Measurements from ENCODE around the gene FFAR4. TPM values are rescaled to one million over a fixed set of nuclear protein-coding genes. Genes with fewer than 3 reads are reported as not detected.

FFAR4 gene
- total and polyA plus RNA-seq, 2 donors (not counting 3 experiments of a cell fraction or from before 2014, with no cell fraction given), result not detected

DNA sequence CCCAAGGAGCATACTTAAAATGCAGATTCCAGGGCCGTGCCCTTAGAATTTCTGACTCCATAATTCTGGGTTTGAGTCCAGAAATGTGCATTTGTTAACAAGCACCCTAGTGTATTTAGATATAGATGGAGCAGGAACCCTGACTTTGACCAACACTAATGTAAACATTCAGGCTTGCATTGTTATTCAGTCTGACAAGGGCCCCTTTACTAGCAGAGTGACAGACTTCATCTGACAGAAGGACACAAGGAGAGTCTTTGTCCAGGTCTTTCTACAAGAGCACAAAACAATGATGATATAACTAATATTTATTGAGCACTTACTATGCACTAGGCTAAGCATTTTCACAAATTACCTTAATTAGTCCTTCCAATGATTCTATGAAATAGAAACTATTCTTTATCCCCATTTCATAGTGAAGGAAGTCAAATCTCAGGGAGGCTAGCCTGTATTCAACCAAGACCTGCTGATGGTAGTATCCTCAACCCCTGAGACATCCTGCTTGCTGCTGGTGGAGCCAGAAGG is 30.7 kb downstream of the FFAR4 start:
- CTCF ChIA-PET, result no interaction called here
- H3K27ac ChIP-seq (ENCODE audit: insufficient read depth, low read depth, low read length), result no peak overlapping the region
- no peaks in the 10 kb centered on the region for H3K9me3 ChIP-seq (replicated peaks; ENCODE audit: control insufficient read depth, insufficient read depth, low read length)
- no peak for FAIRE-seq
- H4K20me1 ChIP-seq (replicated peaks; ENCODE audit: control insufficient read depth, extremely low read depth, insufficient read depth, low read length), result no peaks in the 10 kb centered on the region
- DNase-seq (ENCODE audit: low read depth, low spot score), result no peak
- no TSS peak for BruUV-seq (replicated peaks)
- H3K9me1 ChIP-seq (replicated peaks; ENCODE audit: control insufficient read depth, extremely low read depth, insufficient read depth, low read length), result no peaks in the 10 kb centered on the region
- no peak overlapping the region for H3K4me3 ChIP-seq (replicated peaks in 1 of 3; ENCODE audit: insufficient read depth in 1 of 3, low read depth in 1 of 3, low read length in 3 of 3)
- H3K36me3 ChIP-seq (ENCODE audit: control insufficient read depth in 2 of 2, extremely low read depth in 1 of 2, insufficient read depth in 2 of 2, low read length in 2 of 2), result no peaks in the 10 kb centered on the region
- no peak for TF ChIP-seq POLR2A (IDR thresholded peaks at IDR 0.05; ENCODE audit: low read depth, low read length)
- TF ChIP-seq POLR2AphosphoS5 (IDR thresholded peaks at IDR 0.05; ENCODE audit: insufficient read depth, low read depth, low read length), result no peak
- TF ChIP-seq MYC (IDR thresholded peaks at IDR 0.05; ENCODE audit: low read depth, low read length), result no peak
- TF ChIP-seq FOS (IDR thresholded peaks at IDR 0.05; ENCODE audit: borderline replicate concordance, insufficient read depth, low read length), result no peak
- no peak for TF ChIP-seq GATA2 (IDR thresholded peaks at IDR 0.05; ENCODE audit: insufficient read depth, insufficient read length, low read depth, low read length)
- no peak for TF ChIP-seq EZH2 (IDR thresholded peaks at IDR 0.05; ENCODE audit: borderline replicate concordance, low read depth, low read length, severe bottlenecking)
- no peak for TF ChIP-seq JUN (IDR thresholded peaks at IDR 0.05; ENCODE audit: borderline replicate concordance, insufficient read depth, insufficient read length, low read depth)
- TF ChIP-seq CTCF (IDR thresholded peaks at IDR 0.05; ENCODE audit: extremely low read depth in 1 of 2, insufficient read depth in 1 of 2, low read depth in 1 of 2, low read length in 2 of 2), result no peak
- TF ChIP-seq MAX (IDR thresholded peaks at IDR 0.05; ENCODE audit: insufficient read depth, insufficient read length), result no peak
- H3K4me1 ChIP-seq (ENCODE audit: control insufficient read depth, extremely low read depth, insufficient read depth, low read length), result no peaks in the 10 kb centered on the region
- no peak overlapping the region for H3K9ac ChIP-seq (replicated peaks; ENCODE audit: extremely low read depth, insufficient read depth, low read length)
- peaks cover 20 to 27% of the 10 kb centered on the region in 2 experiments for H3K27me3 ChIP-seq (ENCODE audit: control insufficient read depth in 2 of 2, insufficient read depth in 2 of 2, low read length in 2 of 2)
- intact Hi-C loops (cut with micrococcal nuclease) (no loop called here), dilution Hi-C loops (cut with MboI; ENCODE audit: extremely low pct_ligation_motif_present, low sequenced_read_pairs) (no loop called here)
- POLR2A ChIA-PET, result no interaction called here
- H2AFZ ChIP-seq (ENCODE audit: low read depth, low read length), result no peak overlapping the region
- no peaks in the 10 kb centered on the region for H3K79me2 ChIP-seq (ENCODE audit: control insufficient read depth, insufficient read depth, low read length)
- no peak overlapping the region for H3K4me2 ChIP-seq (ENCODE audit: insufficient read depth, low read length)
